HG03575 (cell line): ENCODE results near the gene PTPRN2.
"Not testable (repeated sequence)": the region's sequence is repeated elsewhere in the genome, so short reads cannot be mapped to it uniquely, and the experiment has no call there.

Source experiments
- ATAC-seq: cut with Tn5 transposase; IDR thresholded peaks from one replicate; pipeline ENCODE4 v1.9.1; 2021; ENCODE audit not compliant: unreplicated experiment, insufficient number of reproducible peaks, low FRiP score; ENCODE audit errors: extremely low read depth

Gene PTPRN2

DNA sequence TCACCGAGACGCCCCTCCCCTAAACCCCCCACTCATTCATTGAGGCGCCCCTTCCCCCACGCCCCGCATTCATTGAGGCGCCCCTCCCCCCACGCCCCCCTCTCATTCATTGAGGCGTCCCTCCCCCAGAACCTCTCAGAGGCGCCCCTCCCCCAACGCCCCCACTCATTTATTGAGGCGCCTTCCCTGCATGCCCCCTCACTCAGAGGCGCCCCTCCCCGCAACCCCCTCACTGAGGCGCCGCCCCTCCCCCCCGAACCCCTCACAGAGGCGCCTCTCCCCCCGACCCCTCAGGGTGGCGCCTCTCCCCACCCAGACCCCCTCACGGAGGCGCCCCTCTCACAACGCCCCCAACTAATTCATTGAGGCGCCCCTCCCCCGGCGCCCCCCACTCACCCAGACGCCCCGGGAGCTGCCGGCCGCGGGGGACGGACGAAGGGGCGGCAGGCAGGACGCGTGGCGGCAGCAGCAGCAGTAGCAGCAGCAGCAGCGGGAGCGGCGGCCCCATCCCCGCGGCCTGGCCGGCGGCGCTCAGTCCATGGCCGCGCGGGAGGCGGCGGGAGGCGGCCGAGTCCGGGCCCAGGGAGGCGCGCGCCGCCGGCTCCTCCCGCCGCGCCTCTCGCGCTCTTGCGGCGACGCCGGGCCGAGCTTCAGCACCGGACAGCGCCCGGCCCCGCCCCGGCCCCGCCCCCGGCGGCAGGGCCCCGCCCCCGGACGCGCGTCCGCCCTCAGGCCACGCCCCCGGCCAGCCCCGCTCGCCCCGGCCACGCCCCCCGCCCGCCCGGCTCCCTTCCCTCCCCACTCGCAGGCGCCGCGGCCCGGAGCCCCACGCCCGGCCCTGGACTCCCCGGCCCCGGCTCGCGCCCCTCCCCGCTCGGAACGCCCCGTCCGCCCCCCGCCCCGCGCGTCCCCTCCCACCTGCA, at the start of gene PTPRN2:
PTPRN2 (minus strand) TSS at position 662 of the 923 bp plus-strand sequence.
- ATAC-seq = no peak

DNA sequence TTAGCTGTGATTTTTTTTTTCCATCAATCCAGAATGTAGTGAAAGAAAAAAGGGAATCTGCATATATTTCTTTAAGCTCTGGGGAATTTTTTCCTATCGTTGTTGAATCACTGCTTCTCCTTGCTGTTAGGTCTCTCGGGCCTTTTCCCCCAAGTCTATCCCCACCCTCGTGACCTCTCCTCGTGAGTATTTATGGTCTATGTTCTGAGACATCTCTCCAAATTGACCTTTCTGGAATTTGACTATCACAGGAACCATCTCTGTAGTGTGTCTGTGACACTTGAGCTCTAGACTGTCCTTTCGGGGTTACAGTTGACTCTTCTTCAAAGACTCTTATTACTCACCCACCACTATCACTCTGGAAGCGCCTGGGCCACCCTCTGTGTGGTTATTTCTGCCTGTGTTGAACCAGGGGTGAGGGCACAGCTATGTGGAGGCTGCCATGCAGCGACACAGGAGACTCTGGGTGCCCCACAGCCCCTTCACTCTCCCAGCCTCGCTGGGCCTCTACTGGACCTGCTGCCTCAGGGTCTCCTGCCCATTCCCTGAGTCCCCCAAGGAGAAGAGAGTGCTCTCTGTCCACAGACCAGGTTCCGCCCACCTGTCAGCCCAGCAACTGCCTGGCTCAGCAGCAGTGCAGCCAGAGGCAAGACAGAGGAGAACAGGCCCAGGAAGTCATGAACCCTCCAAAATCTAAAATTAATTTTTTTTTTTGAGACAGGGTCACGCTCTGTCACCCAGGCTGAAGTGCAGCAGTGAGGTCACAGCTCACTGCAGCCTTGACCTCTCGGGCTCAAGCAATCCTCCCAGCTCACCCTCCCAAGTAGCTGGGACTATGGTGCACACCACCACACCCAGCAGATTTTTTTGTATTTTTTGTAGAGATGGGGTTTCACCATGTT, 45.7 kb upstream of the PTPRN2 start:
- peak; percentile 78 for ATAC-seq

DNA sequence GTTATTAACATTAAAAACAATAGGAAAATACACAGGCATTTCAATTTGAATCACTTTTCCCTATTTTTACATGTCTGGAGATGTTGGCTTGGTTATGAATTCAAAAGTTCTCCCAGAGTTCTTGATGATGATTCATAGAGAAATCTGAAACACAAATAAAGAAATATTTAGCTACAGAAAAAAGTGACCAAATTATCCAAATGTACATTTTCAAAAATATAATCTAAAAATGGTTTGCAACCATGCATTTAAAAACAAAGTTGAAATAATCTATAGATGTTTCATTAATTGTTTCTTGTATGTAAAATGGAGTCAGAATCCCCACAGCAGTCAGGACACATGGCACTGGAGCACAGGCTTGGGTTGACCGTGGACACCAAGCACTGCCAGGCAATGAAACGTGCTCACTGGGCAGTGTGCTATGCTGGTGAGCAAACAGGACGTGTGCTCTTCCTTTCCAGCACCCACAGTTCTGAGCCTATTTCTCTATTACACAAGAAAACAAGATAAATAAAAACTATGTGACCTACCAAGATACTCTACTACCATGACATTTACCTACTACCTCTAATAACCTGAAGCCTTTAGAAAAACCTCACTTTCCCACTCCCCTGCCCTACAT, 44.1 kb upstream of the PTPRN2 start:
- no peak for ATAC-seq

DNA sequence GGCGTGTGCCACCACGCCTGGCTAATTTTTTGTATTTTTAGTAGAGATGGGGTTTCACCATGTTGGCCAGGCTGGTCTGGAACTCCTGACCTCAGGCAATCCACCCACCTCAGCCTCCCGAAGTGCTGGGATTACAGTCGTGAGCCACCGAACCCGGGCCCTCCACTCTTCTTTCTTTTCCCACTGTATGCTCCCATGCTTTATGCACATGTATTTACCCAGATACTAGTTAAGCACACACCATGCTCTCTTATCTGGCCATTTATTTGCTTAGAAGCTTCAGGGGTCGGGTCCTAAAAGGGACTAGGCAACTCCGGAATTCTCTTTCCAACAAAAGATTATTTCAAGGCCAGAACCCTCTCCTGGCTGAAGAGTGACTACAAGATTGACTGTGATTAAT, 38.7 kb upstream of the PTPRN2 start:
- not testable (repeated sequence) for ATAC-seq

DNA sequence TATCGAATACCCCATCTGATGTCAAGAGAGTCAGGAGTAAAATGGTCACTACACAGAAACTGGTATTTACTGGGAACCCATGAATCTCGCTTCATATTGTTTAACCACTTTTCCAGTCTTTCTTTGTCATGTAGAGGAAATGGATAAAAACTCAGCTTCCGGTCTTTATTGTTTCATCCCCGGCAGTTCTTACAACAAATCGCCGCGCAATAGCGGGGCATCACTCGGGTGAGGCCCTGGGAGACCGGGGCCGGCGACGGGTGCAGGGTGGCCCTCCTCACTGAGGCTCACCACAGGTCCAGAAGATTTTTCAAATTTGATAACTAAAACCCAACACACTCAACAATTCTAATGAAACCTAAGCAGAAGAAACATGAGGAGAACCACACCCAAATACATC, 35.6 kb upstream of the PTPRN2 start:
- no peak for ATAC-seq

DNA sequence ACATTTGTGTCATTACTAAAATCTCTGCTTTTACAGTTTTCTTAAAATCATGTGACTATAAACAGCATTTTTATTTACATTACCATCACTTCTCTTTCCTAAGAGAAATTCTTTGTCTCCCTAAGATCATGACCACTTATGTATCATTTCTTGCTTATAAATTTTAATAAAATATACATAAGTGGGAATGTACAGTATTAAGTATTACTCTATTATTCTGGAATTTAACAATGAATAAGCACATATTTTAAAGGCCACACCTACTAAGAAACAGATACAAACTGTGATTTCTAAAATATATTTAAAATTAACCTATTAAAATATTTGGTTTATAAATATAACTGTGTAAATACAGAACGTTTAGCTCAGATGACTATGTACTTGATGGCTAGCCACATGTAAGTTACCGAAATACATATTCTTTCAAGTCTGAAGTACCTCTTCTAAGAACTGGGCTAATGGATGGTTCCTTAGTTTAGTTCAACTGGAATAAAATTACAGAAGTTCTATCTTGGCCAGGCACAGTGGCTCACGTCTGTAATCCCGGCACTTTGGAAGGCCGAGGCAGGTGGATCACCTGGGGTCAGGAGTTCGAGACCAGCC, 33.3 kb upstream of the PTPRN2 start:
- ATAC-seq = no peak

DNA sequence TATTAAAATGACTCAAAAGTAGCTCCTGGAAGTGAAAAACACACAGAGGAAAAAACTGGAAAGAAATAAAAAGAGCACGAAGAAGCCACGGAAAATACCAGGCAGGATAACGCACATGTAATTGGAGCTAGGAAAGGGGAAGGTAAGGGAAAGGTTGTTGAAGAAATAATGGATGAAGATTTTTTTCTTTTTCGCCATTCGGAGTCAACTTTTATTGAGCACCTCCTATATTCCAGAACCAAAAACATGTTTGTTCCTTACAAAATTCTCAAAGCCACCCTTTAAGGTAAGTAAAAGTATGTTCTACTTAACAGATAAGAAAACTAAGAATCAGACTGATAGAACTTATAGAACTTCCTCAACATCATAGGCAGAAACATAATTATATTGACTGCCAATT, 32.8 kb upstream of the PTPRN2 start:
- no peak for ATAC-seq

DNA sequence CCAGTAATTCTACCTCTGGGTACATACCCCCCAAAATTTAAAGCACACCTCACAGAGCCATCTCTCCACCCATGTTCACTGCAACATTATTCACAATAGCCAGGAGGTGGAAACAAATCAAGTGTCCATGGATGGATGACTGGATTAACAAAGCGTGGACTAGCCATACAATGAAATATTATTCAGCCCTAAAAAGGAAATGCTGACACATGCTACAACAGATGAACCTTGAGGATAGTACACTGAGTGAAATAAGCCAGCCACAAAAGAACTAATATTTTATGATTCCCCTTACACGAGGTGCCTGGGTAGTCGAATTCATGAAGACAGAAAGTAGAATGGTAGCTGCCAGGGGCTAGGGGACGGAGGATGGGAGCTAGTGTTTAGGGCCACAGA, 31.1 kb upstream of the PTPRN2 start:
- ATAC-seq = no peak

DNA sequence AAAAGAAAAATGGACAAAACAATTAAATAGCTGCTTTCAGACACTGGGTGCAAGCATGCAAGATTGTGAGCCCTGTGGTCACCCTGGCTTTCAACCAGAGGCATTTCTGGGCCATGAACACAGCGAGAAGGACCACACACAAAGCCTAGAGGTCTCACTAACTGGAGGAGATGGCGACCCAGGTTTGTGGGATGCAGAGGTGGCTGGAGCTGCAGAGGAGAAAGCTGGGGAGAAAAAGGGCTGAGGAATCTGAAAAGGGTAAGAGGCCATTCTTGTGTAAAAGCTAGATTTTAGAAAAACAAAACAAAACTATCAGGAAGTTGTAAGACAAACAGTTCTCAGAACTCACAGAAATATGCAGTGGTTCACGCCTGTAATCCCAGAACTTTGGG, 30.1 kb upstream of the PTPRN2 start:
- no peak for ATAC-seq

DNA sequence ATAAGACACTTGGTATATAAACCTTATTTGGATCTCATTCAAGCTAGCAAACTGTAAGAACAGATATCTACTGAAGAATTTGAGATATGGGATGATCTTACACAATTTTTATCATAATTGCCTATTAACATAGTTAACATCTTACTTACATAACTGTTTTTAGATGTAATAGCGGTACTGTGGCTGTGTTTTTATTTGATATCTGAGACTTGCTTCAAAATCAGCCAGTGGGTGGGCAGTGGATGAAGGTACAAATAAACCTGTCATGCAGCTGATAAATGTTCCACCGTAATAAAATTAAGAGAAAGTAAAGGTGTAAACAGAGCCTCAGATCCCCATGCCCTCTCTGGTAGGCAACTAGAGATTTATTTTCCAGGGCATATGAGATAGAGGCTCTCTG, 28.4 kb upstream of the PTPRN2 start:
- ATAC-seq = no peak

DNA sequence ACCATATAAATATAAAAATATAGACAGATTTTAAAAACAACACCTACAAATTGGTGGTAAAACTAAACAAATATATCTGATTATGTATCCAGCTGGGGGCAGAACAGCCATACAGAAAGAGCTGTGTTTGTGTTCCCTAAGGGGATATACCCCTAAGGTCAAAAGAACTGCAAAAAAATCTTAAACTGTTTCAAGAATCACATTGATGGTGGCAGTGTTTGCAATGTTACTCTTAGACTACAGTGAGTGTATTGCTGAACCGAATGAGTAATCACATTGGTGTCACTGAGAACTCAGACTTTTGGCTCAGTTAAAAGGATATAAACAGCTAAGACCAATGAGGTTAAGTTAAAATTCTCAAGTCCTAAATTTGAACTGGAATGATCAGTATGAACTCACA, 27.1 kb upstream of the PTPRN2 start:
- no peak for ATAC-seq

DNA sequence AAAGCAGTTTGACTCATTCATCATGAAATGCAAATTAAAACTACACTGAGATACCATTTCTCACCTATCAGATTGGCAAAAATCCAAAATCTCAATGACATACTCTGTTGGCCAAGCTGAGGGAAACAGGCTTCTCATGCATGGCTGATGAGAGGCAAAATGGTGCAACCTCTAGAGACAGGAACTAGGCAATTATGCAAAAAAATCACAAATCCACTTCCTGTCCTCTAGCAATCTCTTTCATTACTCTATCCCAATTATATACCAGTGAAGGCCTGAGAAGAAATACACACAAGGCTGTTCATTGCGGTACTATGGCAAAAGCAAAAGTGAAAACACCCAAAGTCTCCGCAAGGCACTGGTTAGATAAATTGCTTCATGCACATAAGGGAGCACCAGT, 25.9 kb upstream of the PTPRN2 start:
- peak; percentile 84 for ATAC-seq

DNA sequence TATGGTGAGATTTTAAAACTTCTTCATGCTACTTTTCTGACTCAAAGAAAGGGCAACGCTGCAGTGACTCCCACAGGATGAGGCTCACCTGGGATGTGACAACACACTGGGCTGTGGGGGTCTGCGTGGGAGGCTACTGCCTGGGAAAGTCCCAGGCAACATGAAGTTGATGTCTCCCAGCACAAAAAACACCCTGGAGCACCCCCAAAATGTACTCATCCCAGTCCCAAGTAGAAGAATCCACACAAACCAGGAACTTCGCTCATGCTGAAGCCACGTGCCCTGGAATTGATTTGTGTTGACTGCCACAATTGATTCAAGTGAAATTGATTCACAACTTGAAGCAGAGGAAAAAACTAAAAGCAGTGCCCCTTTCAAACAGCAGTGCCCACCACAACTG, 24.9 kb upstream of the PTPRN2 start:
- no peak for ATAC-seq

DNA sequence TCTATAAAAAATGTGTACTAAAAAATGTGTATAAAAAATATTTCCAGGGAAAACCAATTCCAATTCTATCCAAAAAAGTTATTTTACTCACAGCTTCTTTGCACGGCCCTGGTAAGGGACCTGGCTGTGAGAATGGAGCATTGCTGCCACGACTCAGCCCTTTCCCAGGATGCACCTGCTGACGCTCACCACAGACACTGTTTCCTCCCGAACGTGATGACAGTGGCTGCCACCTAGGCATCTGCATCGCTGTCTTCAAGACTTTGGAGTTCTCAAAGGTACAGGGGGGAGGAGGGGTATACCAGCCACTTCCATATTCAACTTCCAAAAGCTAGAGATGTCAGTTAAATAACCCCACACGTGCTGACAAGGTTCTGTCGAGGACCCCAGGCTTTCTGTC, 23.9 kb upstream of the PTPRN2 start:
- ATAC-seq = no peak

DNA sequence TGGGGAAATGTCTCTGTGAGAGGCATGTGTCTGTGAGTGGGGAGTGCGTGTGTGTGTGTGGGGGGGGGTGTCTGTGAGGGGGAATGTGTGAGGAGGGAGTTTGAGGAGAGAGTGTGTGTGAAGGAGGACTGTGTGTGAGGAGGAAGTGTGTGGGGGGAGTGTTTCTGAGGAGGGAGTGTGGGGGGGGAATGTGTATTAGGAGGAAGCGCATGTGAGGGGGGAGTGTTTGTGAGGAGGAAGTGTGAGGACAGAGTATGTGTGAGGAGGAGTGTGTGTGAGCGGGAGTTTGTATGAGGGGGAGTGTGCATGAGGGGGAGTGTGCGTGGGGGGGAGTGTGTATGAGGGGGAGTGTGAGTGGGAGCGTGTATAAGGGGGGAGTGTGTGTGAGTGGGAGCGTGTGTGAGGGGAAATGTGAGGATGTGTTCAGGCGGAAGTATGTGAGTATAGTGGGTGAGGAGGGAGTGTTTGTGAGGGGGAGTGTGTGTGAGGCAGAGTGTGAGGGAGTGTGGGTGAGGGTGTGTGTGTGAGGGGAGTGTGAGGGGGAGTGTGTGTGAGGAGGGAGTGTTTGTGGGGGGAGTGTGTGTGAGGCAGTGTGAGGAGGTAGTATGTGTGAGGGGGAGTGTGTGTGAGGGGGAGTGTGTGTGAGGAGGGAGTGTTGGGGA, 21.8 kb upstream of the PTPRN2 start:
- no peak for ATAC-seq

DNA sequence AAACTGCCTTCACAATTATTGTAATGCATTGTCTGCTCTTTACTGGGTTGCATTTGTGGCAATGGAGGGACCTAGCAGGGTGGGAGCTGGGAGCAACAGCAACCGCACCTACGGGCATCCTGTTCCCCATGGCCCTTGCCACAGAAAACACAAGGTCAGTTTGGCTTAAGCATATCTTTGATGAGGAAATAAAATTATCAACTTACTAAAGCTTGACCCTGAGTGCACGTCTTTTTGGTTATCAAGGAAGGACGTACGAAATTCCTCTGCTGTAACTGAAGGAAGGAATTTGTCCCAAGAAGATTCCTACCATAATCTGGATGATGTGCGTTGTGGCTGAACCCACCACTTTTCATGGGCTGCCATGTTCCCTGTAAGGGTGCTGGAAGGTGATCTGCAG, 19.9 kb upstream of the PTPRN2 start:
- ATAC-seq = no peak

DNA sequence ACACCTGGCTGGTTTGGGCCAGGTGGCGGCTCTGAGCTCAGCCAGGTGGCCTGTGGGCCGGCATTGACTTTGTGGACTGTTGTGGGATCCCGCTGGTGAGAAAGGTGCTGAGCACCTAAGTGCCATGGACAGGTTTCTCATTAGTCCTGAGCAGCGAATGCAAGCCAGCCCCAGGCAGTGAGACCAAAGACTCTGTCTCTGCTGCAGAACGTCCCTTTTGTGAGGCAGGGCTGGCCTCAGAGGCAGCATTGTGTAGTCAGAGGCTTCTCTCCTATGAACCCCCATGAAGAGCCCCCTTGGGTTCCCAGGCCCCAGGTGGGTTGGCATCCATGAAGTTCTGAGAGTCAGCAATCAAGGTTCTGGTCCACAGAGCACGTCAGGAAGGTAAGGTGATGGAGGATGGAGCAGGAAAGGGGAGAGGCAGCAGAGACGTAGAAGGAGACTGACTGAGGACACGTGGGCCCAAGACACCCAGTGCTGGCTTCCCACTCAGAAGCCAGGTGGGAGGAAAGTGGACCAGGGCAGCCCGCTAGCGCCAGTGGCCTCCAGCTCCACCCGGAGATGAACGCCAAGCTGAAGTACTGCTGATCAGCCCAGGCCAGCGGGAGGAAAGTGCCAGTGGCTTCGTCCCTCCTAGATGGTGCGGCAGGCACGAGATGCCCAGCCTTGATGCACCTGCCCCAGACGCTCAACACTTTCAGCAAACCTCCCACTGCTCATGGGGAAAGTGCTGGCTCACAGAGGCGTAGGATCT, 19.2 kb upstream of the PTPRN2 start:
- ATAC-seq = no peak

DNA sequence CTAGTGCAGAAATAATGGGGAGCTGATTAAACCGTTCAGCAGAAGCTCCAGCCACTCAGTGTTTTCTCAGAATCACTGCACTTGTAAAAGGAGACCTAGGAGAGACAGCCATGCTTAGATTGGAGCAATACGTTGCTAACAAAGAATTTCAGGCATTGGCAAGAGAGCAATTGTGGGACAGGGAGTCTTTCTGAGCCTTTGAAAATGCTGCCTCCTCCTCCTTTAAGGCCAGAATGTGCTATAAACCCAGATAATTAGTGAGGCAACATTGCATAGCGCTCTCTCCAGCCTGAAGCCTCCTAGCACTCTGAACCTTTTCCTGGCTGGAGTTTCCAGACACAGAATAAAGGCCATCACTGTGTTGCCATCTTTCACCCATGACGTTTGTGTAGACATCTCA, 18.5 kb upstream of the PTPRN2 start:
- no peak for ATAC-seq
